HG02571 (cell line): ENCODE measurements around the gene IFNE.
A peak's percentile ranks its signal among the peaks of the same experiment; 100 is the strongest.
"Not testable (repeated sequence)": the region's sequence is repeated elsewhere in the genome, so short reads cannot be mapped to it uniquely, and the experiment has no call there.

Source experiments
- ATAC-seq: cut with Tn5 transposase; IDR thresholded peaks from one replicate; pipeline ENCODE4 v1.9.1; 2021; ENCODE audit warnings: mild to moderate bottlenecking, moderate library complexity; ENCODE audit not compliant: unreplicated experiment

The IFNE gene

GRCh38 chr9:21499912-21500311 is 17.8 kb upstream of the IFNE start:
- no peak for ATAC-seq

DNA sequence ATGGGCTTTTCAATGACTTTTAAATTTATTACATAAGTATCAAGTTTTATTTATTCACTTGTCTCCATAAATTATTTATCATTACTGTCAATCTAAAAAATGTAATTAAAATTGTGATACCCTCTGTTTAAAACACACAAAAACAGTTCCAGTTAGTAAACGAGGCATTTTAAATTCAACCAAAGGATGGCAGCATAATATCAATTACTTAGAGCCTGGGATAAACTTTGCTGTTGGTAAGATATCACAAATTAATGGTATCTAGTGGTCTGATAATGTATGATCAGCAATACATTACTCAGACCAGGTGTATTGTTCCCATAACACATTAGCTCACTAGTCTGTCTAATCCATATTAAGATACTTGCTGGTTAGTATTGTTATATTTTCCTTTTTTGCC is 9.6 kb upstream of the IFNE start:
- ATAC-seq: no peak

- no peak for ATAC-seq
Observed at GRCh38 chr9:21481470-21482056, 550 bp downstream of the IFNE start.

- no peak for ATAC-seq
Observed at GRCh38 chr9:21479152-21479702, 2.9 kb downstream of the IFNE start.

DNA sequence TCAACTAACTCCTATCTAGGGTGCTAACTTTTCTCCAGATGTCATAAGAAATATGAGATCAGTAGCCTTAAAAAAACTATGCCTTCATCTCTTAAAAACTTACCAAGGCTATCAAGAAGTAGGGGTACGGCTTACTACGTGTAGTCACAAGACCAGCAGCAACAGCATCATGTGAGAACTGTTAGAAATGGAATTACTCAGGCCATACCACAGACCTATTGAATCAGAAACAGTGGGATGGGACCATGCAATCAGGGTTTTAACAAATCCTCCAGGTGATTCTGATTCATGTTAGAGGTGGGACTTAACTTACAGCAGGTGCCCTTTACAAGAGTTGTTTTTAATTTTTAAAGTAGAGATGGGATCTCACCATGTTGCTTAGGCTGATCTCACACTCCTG is 4.6 kb downstream of the IFNE start:
- no peak for ATAC-seq

- ATAC-seq: no peak
Observed at GRCh38 chr9:21473236-21473635, 8.9 kb downstream of the IFNE start.

DNA sequence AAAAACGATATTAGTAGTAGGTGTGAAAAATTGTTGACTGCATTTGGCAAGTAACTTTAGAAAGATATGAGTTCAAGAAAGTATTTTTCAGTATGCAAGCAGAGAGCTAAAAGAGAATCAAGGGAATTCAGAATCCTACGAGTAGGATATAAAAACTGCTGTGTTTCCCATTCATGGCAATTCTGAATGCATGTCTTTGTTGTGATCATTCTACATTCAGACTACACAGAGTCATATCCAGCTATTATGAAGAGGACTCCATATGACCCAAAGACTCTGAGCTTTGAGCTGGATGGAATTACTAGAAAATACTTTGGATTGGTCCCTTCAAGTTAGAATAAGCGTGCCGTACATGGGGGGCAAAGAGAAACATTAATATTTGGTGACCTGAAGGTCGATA is 12.0 kb downstream of the IFNE start:
- no peak for ATAC-seq

DNA sequence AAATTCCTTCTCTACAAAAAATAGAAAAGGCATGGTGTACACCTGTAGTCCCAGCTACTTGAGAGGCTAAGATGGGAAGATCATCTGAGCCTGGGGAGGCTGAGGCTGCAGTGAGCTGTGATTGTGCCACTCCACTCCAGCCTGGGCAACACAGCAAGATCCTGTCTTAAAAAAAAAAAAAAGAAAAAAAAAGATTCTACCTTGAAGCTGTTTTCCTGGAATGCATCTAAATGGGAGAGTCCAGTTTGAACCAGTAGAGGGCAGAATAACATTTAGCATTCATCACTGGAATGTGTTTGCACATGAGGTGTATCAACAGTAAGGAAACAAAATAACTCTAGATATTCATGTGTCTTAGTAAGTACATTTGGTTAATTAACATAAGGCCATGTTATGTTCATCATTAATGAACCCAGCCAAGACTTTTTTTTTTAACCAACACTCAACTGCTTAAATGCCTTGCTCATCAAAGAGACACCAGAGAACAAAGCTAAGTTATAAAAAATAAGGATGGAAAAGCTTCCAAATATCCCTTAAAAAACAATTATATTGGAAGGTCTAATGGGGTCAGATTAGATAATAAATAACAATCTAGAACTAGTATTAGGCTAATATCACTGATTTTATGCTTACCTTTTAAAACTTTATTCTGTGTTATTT is 16.1 kb downstream of the IFNE start:
- ATAC-seq: peak; percentile 53

DNA sequence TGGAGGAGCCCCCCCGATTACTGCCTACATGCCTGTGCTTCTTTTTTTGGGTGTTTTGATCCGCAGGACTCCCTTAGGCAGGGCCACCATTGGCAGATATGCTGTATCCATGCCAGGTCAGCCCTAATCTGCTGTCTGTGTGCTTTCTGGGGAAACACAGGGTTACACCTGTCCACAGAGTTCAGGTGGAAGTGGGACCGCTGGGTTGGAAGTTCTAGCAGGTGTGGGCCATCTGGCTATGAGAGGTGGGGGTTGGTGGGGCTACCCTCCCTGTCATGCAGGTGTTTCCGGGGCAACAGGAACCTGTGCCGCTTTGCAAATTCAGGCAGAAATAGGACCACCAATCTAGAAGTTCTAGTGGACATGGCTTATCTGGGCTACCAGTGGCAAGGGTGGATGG is 17.0 kb downstream of the IFNE start:
- ATAC-seq: no peak

- no peak for ATAC-seq
Observed at GRCh38 chr9:21461377-21461776, 20.7 kb downstream of the IFNE start.

DNA sequence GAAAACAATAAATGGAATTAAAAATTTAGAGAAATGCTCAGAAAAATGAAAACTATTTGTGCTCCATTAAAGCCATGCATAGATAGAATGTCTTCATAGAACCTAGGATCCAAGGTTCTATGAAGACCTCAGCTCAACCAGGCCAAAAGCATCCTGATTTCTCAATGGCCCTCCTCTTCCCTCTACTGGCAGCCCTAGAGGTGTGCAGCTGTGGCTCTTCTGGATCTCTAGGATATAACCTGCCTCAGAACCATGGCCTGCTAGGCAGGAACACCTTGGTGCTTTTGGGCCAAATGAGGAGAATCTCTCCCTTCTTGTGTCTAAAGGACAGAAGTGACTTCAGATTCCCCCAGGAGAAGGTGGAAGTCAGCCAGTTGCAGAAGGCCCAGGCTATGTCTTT is 26.8 kb downstream of the IFNE start:
- ATAC-seq: peak; percentile 76

- ATAC-seq: no peak
Observed at GRCh38 chr9:21454149-21454548, 28.0 kb downstream of the IFNE start.

GRCh38 chr9:21452681-21453080 is 29.4 kb downstream of the IFNE start:
- ATAC-seq: no peak

DNA sequence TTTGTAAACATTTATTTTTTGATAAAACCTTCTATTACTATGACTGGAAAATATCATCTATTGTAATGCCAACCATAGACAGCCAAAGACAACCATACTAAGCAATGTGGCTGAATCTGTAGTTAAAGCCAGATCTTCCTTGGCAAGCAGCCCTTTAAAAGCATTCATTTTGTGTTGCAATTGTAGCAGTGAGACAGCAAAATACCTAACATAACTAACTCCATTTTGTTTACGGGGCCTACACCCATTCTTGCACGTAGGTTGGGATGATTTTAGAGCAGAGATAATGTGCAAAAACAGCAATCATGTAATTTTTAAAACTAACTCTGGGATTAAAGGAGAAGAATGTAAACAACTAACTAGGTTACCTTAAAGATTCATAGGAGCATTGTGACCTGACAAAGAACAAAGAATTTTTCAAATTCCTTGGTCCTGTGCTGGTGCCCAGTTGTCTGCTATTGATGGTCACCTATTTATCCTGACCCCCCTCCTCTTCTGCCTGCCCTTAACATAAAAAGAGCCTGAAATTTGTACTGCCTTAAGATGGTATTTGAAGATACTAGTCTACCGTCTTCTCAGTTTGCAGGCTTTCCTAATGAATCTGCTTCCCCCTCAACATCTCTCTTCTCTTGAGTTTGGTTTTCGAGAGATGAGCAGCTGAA is 31.2 kb downstream of the IFNE start:
- no peak for ATAC-seq

- ATAC-seq: not testable (repeated sequence)
Observed at GRCh38 chr9:21449312-21449711, 32.8 kb downstream of the IFNE start.

GRCh38 chr9:21443849-21444625 is 38.1 kb downstream of the IFNE start:
- peak; percentile 72 for ATAC-seq

- no peak for ATAC-seq
Observed at GRCh38 chr9:21440139-21440538, 42.0 kb downstream of the IFNE start, which contains the start of gene IFNA1. TSS of gene IFNA1 (plus strand) at chr9:21440439. CDS start at chr9:21440508, 69 bp downstream.

GRCh38 chr9:21435015-21435383 is 47.1 kb downstream of the IFNE start:
- not testable (repeated sequence) for ATAC-seq

- ATAC-seq: no peak
Observed at GRCh38 chr9:21434202-21435014, 47.7 kb downstream of the IFNE start.

GRCh38 chr9:21432672-21433425 is 49.3 kb downstream of the IFNE start:
- ATAC-seq: no peak
